ENCODE measurements around the gene UMODL1.

Gene UMODL1

GRCh38 chr21:42040411-42041180 is 30.5 kb upstream of the UMODL1 start:
- peak; percentile 98 for DNase-seq

GRCh38 chr21:42041246-42041645 is 29.9 kb upstream of the UMODL1 start:
- DNase-seq, result no peak

- DNase-seq, result no peak
Measured at GRCh38 chr21:42041711-42042110, 29.4 kb upstream of the UMODL1 start.

- no peak for DNase-seq
Measured at GRCh38 chr21:42042651-42043050, 28.5 kb upstream of the UMODL1 start.

GRCh38 chr21:42043201-42043895 is 27.8 kb upstream of the UMODL1 start:
- no peak for DNase-seq

- DNase-seq, result no peak
Measured at GRCh38 chr21:42043961-42044360, 27.2 kb upstream of the UMODL1 start.

- DNase-seq, result no peak
Measured at GRCh38 chr21:42044871-42045495, 26.1 kb upstream of the UMODL1 start.

GRCh38 chr21:42047821-42048613 is 23.1 kb upstream of the UMODL1 start:
- peak; percentile 68 for DNase-seq

- no peak for DNase-seq
Measured at GRCh38 chr21:42048870-42049577, 22.1 kb upstream of the UMODL1 start.

GRCh38 chr21:42049578-42050430 is 21.3 kb upstream of the UMODL1 start:
- DNase-seq, result no peak

GRCh38 chr21:42051788-42052187 is 19.3 kb upstream of the UMODL1 start:
- DNase-seq, result no peak

GRCh38 chr21:42055425-42055824 is 15.7 kb upstream of the UMODL1 start:
- DNase-seq, result no peak

- DNase-seq, result no peak
Measured at GRCh38 chr21:42056468-42056867, 14.6 kb upstream of the UMODL1 start.

- DNase-seq, result no peak
Measured at GRCh38 chr21:42056996-42057689, 14.0 kb upstream of the UMODL1 start.

GRCh38 chr21:42057851-42058437 is 13.2 kb upstream of the UMODL1 start:
- no peak for DNase-seq

GRCh38 chr21:42058631-42059111 is 12.4 kb upstream of the UMODL1 start:
- DNase-seq, result no peak

- no peak for DNase-seq
Measured at GRCh38 chr21:42059141-42059540, 12.0 kb upstream of the UMODL1 start.

- DNase-seq, result no peak
Measured at GRCh38 chr21:42059721-42060120, 11.4 kb upstream of the UMODL1 start.

- no peak for DNase-seq
Measured at GRCh38 chr21:42060166-42060565, 11.0 kb upstream of the UMODL1 start.
